ENCODE results near the gene NSD1. TPM values are rescaled to one million over a fixed set of nuclear protein-coding genes. Genes with fewer than 3 reads are reported as not detected.

NSD1 gene
- total RNA-seq, 1 experiment from 2014 or later: 49.1 TPM

DNA sequence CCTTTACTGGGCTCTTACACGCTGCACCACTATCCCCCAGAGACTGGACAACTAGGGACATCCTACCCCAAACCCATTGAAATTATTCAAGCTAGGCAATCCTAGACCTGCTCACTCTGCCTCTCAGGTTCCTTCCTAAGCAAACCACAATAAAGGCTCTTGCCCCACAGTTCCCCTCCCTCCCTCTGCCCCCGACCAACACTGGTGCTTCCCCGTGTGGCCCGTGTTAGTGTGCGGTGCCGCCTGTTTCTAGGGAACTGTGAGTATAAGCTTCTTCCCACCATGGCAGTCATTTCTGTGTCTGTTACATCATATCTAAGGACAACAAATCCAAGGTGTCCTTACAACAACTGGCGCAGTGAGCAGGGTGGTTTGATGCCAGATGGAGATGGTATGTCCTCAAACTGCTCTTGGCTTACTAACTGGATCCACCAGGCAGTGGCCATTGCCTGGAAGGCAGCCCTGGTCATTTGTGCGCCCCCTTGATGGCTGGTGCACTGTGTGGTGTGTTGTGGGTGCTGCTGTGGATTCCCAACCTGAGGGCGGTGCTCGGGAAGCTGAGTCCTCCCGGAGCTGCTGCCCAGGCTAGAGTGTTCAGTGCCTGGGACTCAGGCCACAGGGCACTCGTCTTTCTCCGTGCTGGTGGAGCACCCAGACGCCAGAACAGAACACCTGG is 186.5 kb downstream of the NSD1 start:
- DNase-seq (ENCODE audit: extremely low read depth, low read depth): no peak

DNA sequence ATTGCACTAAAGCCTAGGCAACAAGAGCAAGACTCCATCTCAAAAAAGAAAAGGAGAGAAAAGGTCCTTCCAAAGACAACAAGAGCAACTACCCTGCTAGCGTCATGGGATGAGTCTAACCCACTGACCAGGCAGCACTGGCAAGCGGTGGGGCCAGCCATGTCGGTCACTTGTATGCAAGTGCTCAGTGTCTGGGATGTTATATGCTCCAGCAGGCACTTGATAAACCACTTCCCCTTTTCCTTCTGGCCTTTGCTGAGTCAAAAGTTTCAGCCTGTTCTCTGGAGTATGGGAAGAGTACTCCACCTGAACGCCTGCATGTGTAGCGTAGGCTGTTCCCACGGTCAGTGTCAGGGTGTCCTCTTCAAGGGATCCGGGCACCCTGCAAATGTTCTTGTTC is 187.3 kb downstream of the NSD1 start:
- DNase-seq (ENCODE audit: extremely low read depth, low read depth): no peak

DNA sequence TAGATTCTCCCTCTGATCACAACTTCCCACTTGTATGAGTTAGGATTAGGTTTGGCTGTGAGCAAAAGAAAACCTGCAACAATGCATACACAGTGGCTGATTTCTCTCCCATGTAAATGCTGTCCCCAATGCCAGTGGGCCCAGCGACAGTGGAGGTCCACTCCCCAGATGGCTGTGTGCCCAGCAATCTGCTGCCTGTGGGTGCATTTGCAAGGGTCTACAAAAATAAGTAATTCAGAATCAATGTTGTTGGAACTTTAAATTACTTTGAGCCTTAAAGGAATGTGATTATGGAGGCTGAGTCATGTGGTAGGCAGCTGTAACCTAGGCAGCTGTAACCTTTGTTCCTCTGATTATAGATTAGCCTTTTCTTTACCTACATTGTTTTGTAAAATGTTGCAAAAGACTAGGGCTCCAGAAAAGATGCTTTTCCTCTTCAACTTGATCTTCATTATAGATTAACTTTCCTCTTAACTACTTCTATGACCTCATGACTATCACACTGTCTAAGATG is 192.4 kb downstream of the NSD1 start:
- no peak for DNase-seq (ENCODE audit: extremely low read depth, low read depth)

DNA sequence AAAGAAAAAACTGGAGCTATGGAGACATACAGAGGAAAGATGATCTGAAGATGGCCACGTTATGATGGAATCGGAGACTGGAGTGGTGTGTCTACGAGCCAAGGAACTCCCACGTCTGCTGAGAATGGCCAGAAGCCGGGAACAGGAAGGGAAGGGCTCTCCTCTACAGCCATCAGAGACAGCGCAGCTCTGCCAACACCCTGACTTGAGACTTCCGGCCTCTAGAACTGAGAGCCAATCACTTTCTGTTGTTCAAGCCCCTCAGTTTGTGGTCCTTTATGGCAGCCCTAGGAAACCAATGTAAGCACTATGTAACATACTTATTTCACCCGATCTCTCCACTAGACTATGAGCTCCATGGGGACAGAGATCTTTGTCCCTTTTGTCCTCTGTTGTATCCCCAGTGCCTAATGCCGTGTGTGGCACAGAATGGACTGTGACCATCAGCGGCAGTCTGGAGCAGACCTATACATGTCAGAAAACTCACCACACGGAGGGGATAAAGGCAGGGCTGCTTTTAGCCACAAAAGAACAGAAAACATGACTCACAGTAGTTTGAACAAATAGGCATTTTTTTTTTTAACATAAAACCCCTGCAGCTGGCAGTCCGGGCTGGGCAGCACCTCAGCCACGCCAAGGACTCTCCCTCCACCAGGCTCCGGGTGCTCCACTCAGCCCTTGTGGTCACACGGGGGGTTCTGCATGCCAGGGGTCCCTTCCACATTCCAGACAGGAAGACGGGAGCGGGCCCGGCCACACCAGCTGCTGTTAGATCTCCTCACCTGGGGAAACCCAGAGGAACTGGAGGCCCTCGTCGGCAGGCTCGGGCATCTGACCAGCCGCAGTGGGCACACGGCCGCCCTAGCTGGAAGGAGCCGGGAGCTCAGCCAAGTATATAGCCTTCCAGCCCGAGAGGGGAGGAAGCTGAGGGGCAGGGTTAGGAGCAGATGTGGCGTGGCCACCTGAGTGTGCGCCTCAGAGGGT is 194.3 kb downstream of the NSD1 start:
- no peak for DNase-seq (ENCODE audit: extremely low read depth, low read depth)

DNA sequence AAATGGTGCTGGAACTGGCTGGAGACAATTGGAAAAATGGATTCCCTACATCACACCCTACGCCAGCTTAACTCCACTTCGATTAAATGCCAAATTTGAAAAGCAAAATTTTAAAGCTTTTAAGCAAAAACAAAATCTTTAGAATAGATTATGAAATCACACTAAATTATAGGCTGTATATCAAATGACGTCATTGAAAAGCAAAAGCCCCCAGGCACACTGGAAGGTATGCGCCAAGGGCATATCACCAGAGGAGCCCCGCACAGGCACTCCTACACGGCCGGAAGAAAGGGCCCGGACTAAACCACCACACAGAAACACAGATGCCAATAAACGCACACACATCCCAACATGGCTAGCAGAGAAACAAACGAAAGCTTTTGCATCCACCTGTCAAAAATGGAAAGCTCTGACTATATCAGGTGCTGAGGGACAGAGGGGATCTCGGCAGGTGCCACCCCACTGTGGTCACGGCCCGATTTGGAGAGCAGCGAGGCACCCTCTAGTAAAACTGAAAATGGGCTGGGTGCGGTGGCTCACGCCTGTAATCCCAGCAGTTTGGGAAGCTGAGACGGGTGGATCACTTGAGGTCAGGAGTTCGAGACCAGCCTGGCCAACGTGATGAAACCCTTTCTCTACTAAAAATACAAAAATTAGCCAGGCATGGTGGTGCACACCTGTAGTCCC is 195.1 kb downstream of the NSD1 start:
- no peak for DNase-seq (ENCODE audit: extremely low read depth, low read depth)

DNA sequence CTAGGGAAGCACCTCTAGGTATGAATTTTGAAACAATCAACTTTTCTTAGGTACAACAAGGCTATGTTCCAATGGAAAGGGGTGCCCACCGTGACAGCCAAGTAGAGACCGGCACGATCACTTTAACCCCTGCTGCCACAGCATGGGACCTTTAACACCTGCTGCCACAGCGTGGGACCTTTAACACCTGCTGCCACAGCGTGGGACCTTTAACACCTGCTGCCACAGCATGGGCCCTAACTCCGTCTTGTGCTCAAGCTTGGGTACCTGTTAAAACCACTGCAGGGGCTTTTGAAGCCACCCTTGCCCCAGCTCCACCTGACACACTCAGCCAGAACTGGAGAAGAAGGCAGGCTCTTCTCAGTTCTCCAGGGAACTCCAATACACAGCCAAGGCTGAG is 196.3 kb downstream of the NSD1 start:
- DNase-seq (ENCODE audit: extremely low read depth, low read depth): no peak

- DNase-seq (ENCODE audit: extremely low read depth, low read depth): no peak
Observed at GRCh38 chr5:177330991-177331842, 197.6 kb downstream of the NSD1 start.

- DNase-seq (ENCODE audit: extremely low read depth, low read depth): no peak
Observed at GRCh38 chr5:177332031-177332895, 198.7 kb downstream of the NSD1 start.

GRCh38 chr5:177332896-177333260 is 199.3 kb downstream of the NSD1 start:
- no peak for DNase-seq (ENCODE audit: extremely low read depth, low read depth)

DNA sequence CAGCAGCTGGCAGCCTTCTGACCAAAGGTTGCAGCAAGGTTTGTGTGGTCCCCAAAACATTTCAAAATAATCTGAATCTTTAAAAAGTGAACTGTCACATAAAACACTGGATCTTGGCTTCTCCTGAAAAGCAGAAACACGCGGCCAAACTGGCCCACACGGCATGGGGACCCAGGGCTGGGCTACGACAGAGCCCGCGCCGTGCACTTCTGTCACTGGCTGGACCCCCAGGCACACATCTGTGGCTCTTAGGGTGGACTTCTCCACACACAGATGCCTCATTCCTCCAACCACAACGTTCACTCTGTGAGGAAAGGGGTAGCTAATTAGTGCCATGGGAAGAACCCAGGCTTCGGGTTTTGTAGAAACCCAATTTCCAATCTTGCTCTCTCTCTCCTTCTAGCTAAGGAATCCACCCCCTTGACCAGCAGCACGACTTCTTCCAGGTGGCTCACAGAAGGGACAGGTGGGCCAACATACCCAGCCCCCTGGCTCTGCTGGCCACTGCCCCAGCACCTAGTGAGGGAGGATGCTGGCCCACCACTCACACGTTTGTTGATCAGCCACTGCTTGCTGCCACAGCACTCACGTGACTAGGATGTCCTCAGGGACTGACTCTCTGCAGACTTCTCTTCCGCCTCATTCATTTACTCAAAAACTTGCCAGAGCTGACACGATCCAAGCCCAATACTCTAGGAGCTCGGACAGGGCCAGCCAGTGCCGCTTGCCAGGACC is 200.0 kb downstream of the NSD1 start:
- no peak for DNase-seq (ENCODE audit: extremely low read depth, low read depth)

- DNase-seq (ENCODE audit: extremely low read depth, low read depth): no peak
Observed at GRCh38 chr5:177334155-177334551, 200.6 kb downstream of the NSD1 start.

DNA sequence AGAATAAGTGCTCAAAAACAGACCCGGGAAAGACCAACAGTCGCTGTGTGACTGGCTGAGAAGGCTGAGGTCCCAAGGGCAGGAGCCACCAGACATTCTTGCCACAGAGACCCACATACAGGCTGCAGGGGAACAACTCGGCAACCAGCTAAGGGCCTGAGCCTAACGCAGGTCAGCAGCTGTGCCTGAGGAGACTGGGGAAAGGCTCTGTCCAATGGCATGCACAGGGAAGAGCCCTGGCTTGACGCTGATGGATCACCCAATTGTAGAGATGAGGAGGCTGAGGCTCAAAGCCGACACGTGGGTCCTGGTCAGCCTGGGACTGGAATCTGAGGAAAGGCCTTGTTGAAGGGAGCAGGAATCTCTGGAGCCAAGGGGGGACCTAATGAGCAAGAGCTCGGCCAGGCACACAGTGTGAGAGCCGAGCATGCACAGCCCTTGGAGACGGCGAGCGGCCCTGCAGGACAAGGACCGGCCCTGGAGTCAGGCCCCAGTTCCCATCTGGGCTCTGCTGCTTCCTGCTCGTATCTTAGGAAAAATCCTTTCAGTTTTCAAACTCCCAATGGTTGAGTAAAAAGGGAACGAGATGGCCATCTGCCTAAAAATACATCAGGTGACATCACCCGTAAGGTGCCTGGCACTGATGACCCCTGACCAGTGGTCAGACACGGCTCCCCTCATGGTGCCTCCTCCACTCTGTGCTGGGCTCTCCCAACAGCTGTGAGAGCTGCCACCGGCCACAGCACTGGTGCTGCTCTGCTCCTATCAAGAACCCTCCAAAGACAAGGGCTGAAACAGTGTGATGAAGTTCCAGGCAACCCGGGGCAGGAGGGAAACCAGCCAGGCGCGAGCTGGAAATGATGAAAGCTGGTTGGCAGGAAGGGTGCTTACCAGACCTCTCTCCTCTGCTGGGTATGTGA is 201.5 kb downstream of the NSD1 start:
- DNase-seq (ENCODE audit: extremely low read depth, low read depth): no peak

DNA sequence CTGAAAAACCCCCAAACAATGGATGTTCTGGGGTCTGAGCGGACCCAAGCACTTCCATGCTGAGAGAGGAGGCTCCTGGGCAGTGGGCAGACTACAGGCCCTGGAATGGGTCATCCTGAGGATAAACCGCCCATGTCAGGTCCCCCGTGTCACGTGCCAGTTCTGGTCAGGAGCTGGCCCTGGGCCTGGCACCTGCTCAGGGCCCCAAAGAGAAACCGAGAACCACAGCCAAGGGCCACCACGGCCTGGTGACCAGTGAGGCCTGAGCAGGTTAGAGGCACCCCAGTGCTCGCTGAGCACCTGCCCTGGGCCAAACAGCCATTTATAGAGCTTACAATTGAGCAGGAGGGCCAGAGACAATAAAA is 202.1 kb downstream of the NSD1 start:
- DNase-seq (ENCODE audit: extremely low read depth, low read depth): no peak

- DNase-seq (ENCODE audit: extremely low read depth, low read depth): peak; percentile 30
Observed at GRCh38 chr5:177336112-177336511, 202.5 kb downstream of the NSD1 start.

- no peak for DNase-seq (ENCODE audit: extremely low read depth, low read depth)
Observed at GRCh38 chr5:177336603-177337494, 203.3 kb downstream of the NSD1 start.

DNA sequence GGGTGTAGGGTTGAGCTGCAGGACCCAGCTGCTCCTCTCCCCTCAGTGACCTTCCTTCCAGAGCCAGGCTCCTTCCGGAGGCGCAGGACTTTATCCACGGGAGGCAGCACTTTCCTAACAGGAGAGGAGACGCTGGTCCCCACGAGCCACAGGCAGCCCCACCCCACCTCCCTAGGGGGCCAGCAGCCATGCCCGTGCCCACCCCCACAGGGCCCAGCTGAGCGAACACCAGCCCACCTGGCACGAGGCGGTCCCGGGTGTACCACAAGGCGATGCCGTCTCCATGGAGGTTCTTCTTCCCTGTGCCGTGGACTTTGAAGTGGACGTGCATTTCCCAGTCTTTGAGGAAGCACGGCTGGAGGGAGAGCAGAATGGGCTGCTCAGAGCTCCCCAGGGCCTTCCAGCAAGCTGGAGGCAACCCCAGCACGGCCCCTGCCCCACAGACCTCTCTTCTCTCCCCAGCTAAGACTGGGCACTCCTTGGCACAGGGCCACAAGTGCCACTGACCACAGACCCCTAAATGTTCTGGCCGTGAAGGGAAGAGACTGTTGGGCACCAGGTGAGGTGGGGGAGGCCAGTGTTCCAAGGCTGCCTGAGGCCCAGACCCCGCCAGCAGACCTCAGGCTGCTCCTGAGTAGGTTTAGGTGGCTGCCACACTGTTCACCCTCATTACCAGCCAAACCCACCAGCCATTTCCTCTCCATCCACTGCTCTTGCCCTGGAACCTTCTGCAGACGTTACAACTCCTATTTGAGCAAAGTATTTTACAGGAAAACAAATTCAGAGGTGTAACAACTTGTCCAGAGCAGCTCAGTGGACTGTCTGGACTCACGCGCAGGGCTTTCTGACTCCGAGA is 204.9 kb downstream of the NSD1 start:
- DNase-seq (ENCODE audit: extremely low read depth, low read depth): no peak
